IMR-90 (cell line): ENCODE data around the gene STOML2. TPM values are rescaled to one million over a fixed set of nuclear protein-coding genes. Genes with fewer than 3 reads are reported as not detected.

Experiments
- ATAC-seq: fragments of 200-7000 bp; cut with Tn5 transposase; 2 replicates; pipeline ENCODE4 v1.9.1; 2020; ENCODE audit warnings: low read depth, mild to moderate bottlenecking, moderate library complexity
- BruUV-seq: library from RNA; stranded (reverse); fragments of 400-500 nt; replicated peaks from 2 replicates; lab custom pipeline; 2021; lab: Mats Ljungman, UMichigan
- CTCF ChIA-PET: fragments of 300-600 bp; formaldehyde crosslinking; extraction: SDS; loops from one replicate; lab custom pipeline; 2021; ENCODE audit warnings: antibody characterized with exemption; lab: Yijun Ruan, JAX
- POLR2A ChIA-PET: fragments of 300-600 bp; sonication (Branson Sonifier 250); formaldehyde crosslinking; loops from one replicate; lab custom pipeline; 2022; ENCODE audit warnings: antibody characterized with exemption; ENCODE audit not compliant: unreplicated experiment; lab: Charles Lee
- DNase-seq: peaks from one replicate; pipeline ENCODE4 v3.0.0; 2013
- H2AFZ ChIP-seq: replicated peaks from 2 replicates; pipeline ENCODE3; 2013; ENCODE audit warnings: low read length, mild to moderate bottlenecking; ENCODE audit not compliant: poor library complexity
- H2AK5ac ChIP-seq: 2 replicates; pipeline ENCODE4 v1.6.1; 2013; ENCODE audit warnings: low read depth, low read length, inconsistent platforms
- H2AK9ac ChIP-seq: replicated peaks from 2 replicates; pipeline ENCODE3; 2013; ENCODE audit warnings: mild to moderate bottlenecking, low read depth, low read length, moderate library complexity; ENCODE audit not compliant: poor library complexity
- H2BK120ac ChIP-seq: 2 replicates; pipeline ENCODE4 v1.6.1; 2013; ENCODE audit warnings: low read depth, low read length, inconsistent platforms
- H2BK15ac ChIP-seq: 3 replicates; pipeline ENCODE4 v1.6.1; 2013; ENCODE audit warnings: low read depth, low read length, inconsistent platforms
- H2BK20ac ChIP-seq: 2 replicates; pipeline ENCODE4 v1.6.1; 2013; ENCODE audit warnings: low read depth, mild to moderate bottlenecking, inconsistent platforms, low read length, moderate library complexity
- H2BK5ac ChIP-seq: 2 replicates; pipeline ENCODE4 v1.6.1; 2013; ENCODE audit warnings: mild to moderate bottlenecking, low read depth, low read length, inconsistent platforms; ENCODE audit not compliant: poor library complexity, severe bottlenecking
- H3K14ac ChIP-seq: replicated peaks from 2 replicates; pipeline ENCODE4 v1.6.1; 2013; ENCODE audit warnings: low read depth, low read length, inconsistent platforms
- H3K18ac ChIP-seq: 2 replicates; pipeline ENCODE4 v1.6.1; 2013; ENCODE audit warnings: low read depth, low read length, control low read depth
- H3K23ac ChIP-seq: 2 replicates; pipeline ENCODE4 v1.6.1; 2013; ENCODE audit warnings: low read depth, low read length, inconsistent platforms
- H3K27ac ChIP-seq: 2 replicates; pipeline ENCODE4 v1.5.1; 2013; ENCODE audit warnings: mild to moderate bottlenecking, control low read depth, low read length; ENCODE audit not compliant: insufficient read depth
- H3K27me3 ChIP-seq: 2 replicates; pipeline ENCODE4 v1.6.1; 2013; ENCODE audit warnings: low read length; ENCODE audit not compliant: control insufficient read depth, insufficient read depth
- H3K36me3 ChIP-seq: 2 replicates; pipeline ENCODE4 v1.6.1; 2013; ENCODE audit warnings: low read length, mixed read lengths; ENCODE audit not compliant: control insufficient read depth, insufficient read depth
- H3K4ac ChIP-seq: 2 replicates; pipeline ENCODE4 v1.6.1; 2013; ENCODE audit warnings: low read depth, low read length, inconsistent platforms
- H3K4me1 ChIP-seq: 2 replicates; pipeline ENCODE4 v1.6.1; 2013; ENCODE audit warnings: low read length, mixed read lengths; ENCODE audit not compliant: control insufficient read depth, insufficient read depth
- H3K4me2 ChIP-seq: 2 replicates; pipeline ENCODE4 v1.6.1; 2013; ENCODE audit warnings: low read depth, mild to moderate bottlenecking, control low read depth, low read length, moderate library complexity
- H3K4me3 ChIP-seq: 2 replicates; pipeline ENCODE4 v1.5.1; 2013; ENCODE audit warnings: low read depth, mild to moderate bottlenecking, control low read depth, low read length, moderate library complexity; ENCODE audit not compliant: insufficient read depth
- H3K56ac ChIP-seq: 2 replicates; pipeline ENCODE4 v1.6.1; 2013; ENCODE audit warnings: low read length, inconsistent platforms; ENCODE audit not compliant: insufficient read depth; ENCODE audit errors: extremely low read depth
- H3K79me1 ChIP-seq, 2 experiments: 2 replicates each; pipeline ENCODE4 v1.6.1; 2013; ENCODE audit warnings: low read length in 2 of 2, inconsistent platforms in 1 of 2, low read depth in 1 of 2
- H3K9ac ChIP-seq: 2 replicates; pipeline ENCODE4 v1.6.1; 2013; ENCODE audit warnings: low read depth, low read length, control low read depth
- H3K9me1 ChIP-seq: 2 replicates; pipeline ENCODE4 v1.6.1; 2013; ENCODE audit warnings: low read length, inconsistent platforms; ENCODE audit not compliant: insufficient read depth
- H3K9me3 ChIP-seq: 2 replicates; pipeline ENCODE4 v1.6.1; 2013; ENCODE audit warnings: low read length; ENCODE audit not compliant: control insufficient read depth, insufficient read depth
- H4K20me1 ChIP-seq: 2 replicates; pipeline ENCODE4 v1.6.1; 2013; ENCODE audit warnings: low read length, inconsistent platforms; ENCODE audit not compliant: insufficient read depth
- H4K5ac ChIP-seq: 2 replicates; pipeline ENCODE4 v1.6.1; 2013; ENCODE audit warnings: mild to moderate bottlenecking, low read depth, low read length, control low read depth
- H4K8ac ChIP-seq, 2 experiments: 2 replicates each; pipeline ENCODE4 v1.6.1; 2013; ENCODE audit warnings: low read depth in 2 of 2, low read length in 2 of 2, control low read depth in 1 of 2, inconsistent platforms in 1 of 2
- H4K91ac ChIP-seq: 2 replicates; pipeline ENCODE4 v1.6.1; 2013; ENCODE audit warnings: low read depth, low read length, inconsistent platforms; ENCODE audit not compliant: insufficient read depth
- BHLHE40 ChIP-seq: fragments of 150-350 bp; IDR thresholded peaks from 2 replicates; pipeline ENCODE4 v1.6.1; 2016; ENCODE audit warnings: mild to moderate bottlenecking, low read depth, low read length
- CEBPB ChIP-seq: IDR thresholded peaks from 2 replicates; pipeline ENCODE4 v1.6.1; 2012; ENCODE audit warnings: low read depth, low read length, improper control_type of control experiment
- CHD1 ChIP-seq: IDR thresholded peaks from 2 replicates; pipeline ENCODE4 v1.6.1; 2012; ENCODE audit warnings: low read depth, low read length, improper control_type of control experiment
- ELK1 ChIP-seq: fragments of 150-350 bp; IDR thresholded peaks from 2 replicates; pipeline ENCODE4 v1.6.1; 2016; ENCODE audit warnings: low read depth, mild to moderate bottlenecking, low read length, moderate library complexity, borderline replicate concordance
- FOS ChIP-seq: fragments of 150-350 bp; IDR thresholded peaks from 2 replicates; pipeline ENCODE4 v1.6.1; 2016; ENCODE audit warnings: low read depth, low read length
- MAFK ChIP-seq: IDR thresholded peaks from 2 replicates; pipeline ENCODE4 v1.6.1; 2012; ENCODE audit warnings: low read depth, low read length, improper control_type of control experiment
- MAZ ChIP-seq: IDR thresholded peaks from 2 replicates; pipeline ENCODE4 v1.6.1; 2012; ENCODE audit warnings: low read depth, mild to moderate bottlenecking, low read length, improper control_type of control experiment, moderate library complexity, borderline replicate concordance
- MXI1 ChIP-seq: IDR thresholded peaks from 2 replicates; pipeline ENCODE4 v1.6.1; 2012; ENCODE audit warnings: low read depth, mild to moderate bottlenecking, low read length, moderate library complexity, borderline replicate concordance
- NFE2L2 ChIP-seq: fragments of 150-350 bp; IDR thresholded peaks from 2 replicates; pipeline ENCODE4 v1.6.1; 2016; ENCODE audit warnings: low read depth, mild to moderate bottlenecking, low read length
- POLR2A ChIP-seq: IDR thresholded peaks from 2 replicates; pipeline ENCODE4 v1.6.1; 2012; ENCODE audit warnings: mild to moderate bottlenecking, low read depth, low read length
- RAD21 ChIP-seq: IDR thresholded peaks from 2 replicates; pipeline ENCODE4 v1.6.1; 2012; ENCODE audit warnings: low read length, improper control_type of control experiment
- RCOR1 ChIP-seq: IDR thresholded peaks from 2 replicates; pipeline ENCODE4 v1.6.1; 2012; ENCODE audit warnings: mild to moderate bottlenecking, low read length, improper control_type of control experiment; ENCODE audit not compliant: insufficient replicate concordance
- RFX5 ChIP-seq: IDR thresholded peaks from 2 replicates; pipeline ENCODE4 v1.8.0; 2012; ENCODE audit warnings: low read depth, mild to moderate bottlenecking, low read length, moderate library complexity
- SMC3 ChIP-seq: fragments of 150-350 bp; IDR thresholded peaks from 2 replicates; pipeline ENCODE4 v1.6.1; 2016; ENCODE audit warnings: low read depth, mild to moderate bottlenecking, antibody characterized with exemption, low read length, moderate library complexity
- WGBS, 2 experiments: methylation state at CpG; one replicate each; pipeline versions ENCODE4 v1.1.5 to v1.1.7; 2013; ENCODE audit warnings: missing lambda C conversion rate in 2 of 2; ENCODE audit not compliant: insufficient read length in 1 of 2; ENCODE audit errors: extremely low coverage in 2 of 2; 5-methylcytosine and 5-hydroxymethylcytosine counted together
- dilution Hi-C: fragments of 300-500 bp; cut with HindIII; formaldehyde crosslinking; loops from one replicate; pipeline ENCODE4 v1.14.3; 2018; ENCODE audit warnings: low sequenced_read_pairs; ENCODE audit not compliant: unreplicated experiment
- in situ Hi-C: fragments of 300-500 bp; cut with MboI; formaldehyde crosslinking; loops from 3 replicates; pipeline ENCODE4 v1.14.3; 2019; ENCODE audit warnings: low sequenced_read_pairs, inconsistent platforms, mixed read lengths
- intact Hi-C: fragments of 100-400 bp; cut with micrococcal nuclease; formaldehyde crosslinking; loops from 2 replicates; pipeline ENCODE4 v1.10.0; 2022
- polyA plus RNA-seq, 3 experiments: library from polyadenylated mRNA; depleted of rRNA; stranded (reverse); fragments of >200 nt; gene quantifications; 2 replicates each; pipeline ENCODE4 v1.2.3, GENCODE V29; 2012; ENCODE audit warnings: low replicate concordance in 1 of 3
- total RNA-seq: library from RNA; depleted of rRNA; stranded (reverse); fragments of >200 nt; gene quantifications from 2 replicates; pipeline ENCODE4 v1.2.3, GENCODE V29; 2012
- TF ChIP-seq, protein P1 (sequence below): conservative IDR thresholded peaks from 2 replicates; pipeline ENCODE4 v1.5.1; 2012; ENCODE audit warnings: mild to moderate bottlenecking, low read depth, low read length, improper control_type of control experiment
- TF ChIP-seq, protein P2 (sequence below): fragments of 150-350 bp; IDR thresholded peaks from 2 replicates; pipeline ENCODE4 v1.6.1; 2017; ENCODE audit warnings: mild to moderate bottlenecking, antibody characterized with exemption, low read length, low read depth

The STOML2 gene
- total and polyA plus RNA-seq, 2 of the 4 experiments (the other 2 are of a cell fraction): 177 to 250 TPM

DNA sequence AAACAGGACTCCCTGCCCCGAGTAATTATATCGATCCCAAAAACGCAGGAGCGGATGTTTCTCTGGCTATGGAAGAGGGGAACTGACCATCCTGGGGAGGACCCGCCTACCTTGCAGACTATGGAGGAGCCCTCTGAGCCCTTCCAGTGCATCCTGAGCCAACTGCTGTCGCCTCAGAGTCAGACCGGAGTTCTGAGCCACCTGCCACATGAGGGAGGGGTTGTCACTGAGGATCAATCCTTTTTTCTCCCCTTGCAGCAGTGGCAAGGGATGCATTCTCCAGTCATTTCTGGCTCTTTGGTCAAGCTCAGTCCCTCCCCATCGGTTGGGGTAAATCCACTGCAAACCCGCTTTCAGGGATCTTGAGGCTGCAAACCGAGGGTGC, 23.9 kb downstream of the STOML2 start:
- Histone ChIP-seq H4K20me1 (no peaks in the 10 kb centered on the region), H3K27ac (peak overlapping the region; percentile 60), H4K5ac (no peak overlapping the region), H3K4me2 (peak overlapping the region; percentile 98), H2BK20ac (no peak overlapping the region), H3K56ac (peak overlapping the region; percentile 76; the same call in 1 of the 2 replicates), H2BK5ac (no peak overlapping the region), H4K91ac (peak overlapping the region; percentile 54), H2BK15ac (no peak overlapping the region), H3K23ac (peak overlapping the region; percentile 89), H3K4me3 (peak overlapping the region; percentile 78), H3K14ac (peak overlapping the region; percentile 83; the same call in 1 of the 2 replicates), H3K4me1 (peaks cover 5% of the 10 kb centered on the region; the same call in 1 of the 2 replicates), H3K9ac (peak overlapping the region; percentile 85), H2BK120ac (no peak overlapping the region), H3K79me1 (peaks cover 14 to 39% of the 10 kb centered on the region in 2 experiments; a peak in 3 of 4 replicates), H4K8ac (peak overlapping the region; percentile 20 to 61; a peak in 1 of 4 replicates), H3K9me3 (no peaks in the 10 kb centered on the region), H3K9me1 (peaks cover 10% of the 10 kb centered on the region), H2AK9ac (peak overlapping the region; percentile 4), H2AK5ac (peak overlapping the region; percentile 70; the same call in 1 of the 2 replicates), H2AFZ (peak overlapping the region; percentile 94), H3K36me3 (no peaks in the 10 kb centered on the region; the same call in 1 of the 2 replicates), H3K18ac (no peak overlapping the region), H3K27me3 (no peaks in the 10 kb centered on the region), H3K4ac (peak overlapping the region; percentile 81)
- WGBS, 2 experiments: 4% methylated on average over 4 of the region's 10 CpGs; no CpG with 5 or more reads in 1 of the 2 experiments
- CTCF ChIA-PET: no interaction called here
- TF ChIP-seq BHLHE40: no peak
- no peak for TF ChIP-seq SMC3
- TF ChIP-seq NFE2L2: no peak
- TF ChIP-seq CEBPB: no peak
- no peak for TF ChIP-seq CHD1
- no peak for TF ChIP-seq RFX5
- no peak for TF ChIP-seq RAD21
- TF ChIP-seq MXI1: no peak
- no peak for TF ChIP-seq MAZ
- TF ChIP-seq ELK1: no peak
- TF ChIP-seq, protein P1, sequence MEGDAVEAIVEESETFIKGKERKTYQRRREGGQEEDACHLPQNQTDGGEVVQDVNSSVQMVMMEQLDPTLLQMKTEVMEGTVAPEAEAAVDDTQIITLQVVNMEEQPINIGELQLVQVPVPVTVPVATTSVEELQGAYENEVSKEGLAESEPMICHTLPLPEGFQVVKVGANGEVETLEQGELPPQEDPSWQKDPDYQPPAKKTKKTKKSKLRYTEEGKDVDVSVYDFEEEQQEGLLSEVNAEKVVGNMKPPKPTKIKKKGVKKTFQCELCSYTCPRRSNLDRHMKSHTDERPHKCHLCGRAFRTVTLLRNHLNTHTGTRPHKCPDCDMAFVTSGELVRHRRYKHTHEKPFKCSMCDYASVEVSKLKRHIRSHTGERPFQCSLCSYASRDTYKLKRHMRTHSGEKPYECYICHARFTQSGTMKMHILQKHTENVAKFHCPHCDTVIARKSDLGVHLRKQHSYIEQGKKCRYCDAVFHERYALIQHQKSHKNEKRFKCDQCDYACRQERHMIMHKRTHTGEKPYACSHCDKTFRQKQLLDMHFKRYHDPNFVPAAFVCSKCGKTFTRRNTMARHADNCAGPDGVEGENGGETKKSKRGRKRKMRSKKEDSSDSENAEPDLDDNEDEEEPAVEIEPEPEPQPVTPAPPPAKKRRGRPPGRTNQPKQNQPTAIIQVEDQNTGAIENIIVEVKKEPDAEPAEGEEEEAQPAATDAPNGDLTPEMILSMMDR: no peak
- TF ChIP-seq, protein P2, sequence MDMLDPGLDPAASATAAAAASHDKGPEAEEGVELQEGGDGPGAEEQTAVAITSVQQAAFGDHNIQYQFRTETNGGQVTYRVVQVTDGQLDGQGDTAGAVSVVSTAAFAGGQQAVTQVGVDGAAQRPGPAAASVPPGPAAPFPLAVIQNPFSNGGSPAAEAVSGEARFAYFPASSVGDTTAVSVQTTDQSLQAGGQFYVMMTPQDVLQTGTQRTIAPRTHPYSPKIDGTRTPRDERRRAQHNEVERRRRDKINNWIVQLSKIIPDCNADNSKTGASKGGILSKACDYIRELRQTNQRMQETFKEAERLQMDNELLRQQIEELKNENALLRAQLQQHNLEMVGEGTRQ: no peak
- no peak for TF ChIP-seq MAFK
- TF ChIP-seq POLR2A: no peak
- no peak for TF ChIP-seq RCOR1
- TF ChIP-seq FOS: no peak
- DNase-seq: no peak
- dilution Hi-C loops: no loop called here
- in situ Hi-C loops: no loop called here
- no TSS peak for BruUV-seq
- POLR2A ChIA-PET: interaction anchor here (0.8 to 1.5 kb wide), 4 partner anchors 8 to 35 kb away, joined by 3 to 16 read pairs (median 4); partner anchors contain the start of gene STOML2
- intact Hi-C loops: loop anchor here (10.0 kb wide), 1 partner anchor 314 kb away; no protein-coding TSS in a partner anchor
- ATAC-seq: no peak
